ENCODE results near the gene MATCAP1. TPM values are rescaled to one million over a fixed set of nuclear protein-coding genes. Genes with fewer than 3 reads are reported as not detected.

Gene MATCAP1
- total and polyA plus RNA-seq, 7 experiments from 2014 or later: 0.48 to 88.1 (median 4.9) TPM

DNA sequence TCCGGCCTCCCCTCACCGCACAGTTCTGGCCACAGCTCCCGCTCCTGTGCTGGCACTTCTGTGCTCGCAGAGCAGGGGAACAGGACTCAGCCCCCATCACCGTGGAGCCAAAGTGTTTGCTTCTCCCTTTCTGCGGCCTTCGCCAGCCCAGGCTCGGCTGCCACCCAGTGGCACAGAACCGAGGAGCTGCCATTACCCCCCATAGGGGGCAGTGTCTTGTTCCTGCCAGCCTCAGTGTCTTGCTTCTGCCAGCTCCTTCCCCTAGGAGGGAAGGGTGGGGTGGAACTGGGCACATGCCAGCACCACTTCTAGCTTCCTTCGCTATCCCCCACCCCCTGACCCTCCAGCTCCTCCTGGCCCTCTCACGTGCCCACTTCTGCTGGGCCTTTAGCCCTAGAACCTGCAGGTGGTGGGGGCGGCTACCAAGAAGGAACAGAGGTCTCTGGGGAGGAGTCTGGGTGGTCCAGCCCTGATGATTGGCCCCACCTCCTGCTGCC lies 14.5 kb upstream of the MATCAP1 start:
- peaks cover 9 to 11% of the 10 kb centered on the region in 2 donors for H3K4me1 ChIP-seq (ENCODE audit: control insufficient read depth in 2 of 2, insufficient read depth in 2 of 2, low read length in 2 of 2)
- DNase-seq: peak in 2 of 9 donors; percentile 17 to 25
- intact Hi-C loops (cut with micrococcal nuclease): no loop called here
- H3K4me3 ChIP-seq (ENCODE audit: low read length): no peak overlapping the region
- peak overlapping the region in 3 of 9 donors; percentile 12 to 37 (median 12) for H3K27ac Mint-ChIP-seq
- no peaks in the 10 kb centered on the region for H3K9me3 ChIP-seq (ENCODE audit: control insufficient read depth in 2 of 3, low read length in 3 of 3)
- H3K36me3 ChIP-seq (ENCODE audit: control insufficient read depth in 2 of 3, insufficient read depth in 3 of 3, low read length in 3 of 3): peaks cover 7 to 85% (median 26%) of the 10 kb centered on the region in 3 experiments
- no peak overlapping the region for H3K27ac ChIP-seq (ENCODE audit: low read depth, low read length)
- ChIA-PET POLR2A (interaction anchor here (1.3 kb wide), 2 partner anchors 11 to 29 kb away, joined by 5 read pairs; partner anchors contain the start of gene TMEM208), CTCF (interaction anchor here (0.5 to 1.3 kb wide), 3 partner anchors 13 to 422 kb away, joined by 3 to 4 read pairs (median 3); no protein-coding TSS in a partner anchor)
- H3K4me3 Mint-ChIP-seq: peak overlapping the region in 1 of 10 donors; percentile 58
- peak; percentile 71 for ATAC-seq
- H3K9me3 Mint-ChIP-seq: no peaks in the 10 kb centered on the region
- H3K4me1 Mint-ChIP-seq: peaks cover 15 to 36% (median 27%) of the 10 kb centered on the region in 7 donors
- no peaks in the 10 kb centered on the region for H3K27me3 ChIP-seq (ENCODE audit: control insufficient read depth in 2 of 2, insufficient read depth in 2 of 2, low read length in 2 of 2)
- H3K36me3 Mint-ChIP-seq: peaks cover 5 to 22% (median 10%) of the 10 kb centered on the region in 5 donors
- H3K27me3 Mint-ChIP-seq: no peaks in the 10 kb centered on the region

DNA sequence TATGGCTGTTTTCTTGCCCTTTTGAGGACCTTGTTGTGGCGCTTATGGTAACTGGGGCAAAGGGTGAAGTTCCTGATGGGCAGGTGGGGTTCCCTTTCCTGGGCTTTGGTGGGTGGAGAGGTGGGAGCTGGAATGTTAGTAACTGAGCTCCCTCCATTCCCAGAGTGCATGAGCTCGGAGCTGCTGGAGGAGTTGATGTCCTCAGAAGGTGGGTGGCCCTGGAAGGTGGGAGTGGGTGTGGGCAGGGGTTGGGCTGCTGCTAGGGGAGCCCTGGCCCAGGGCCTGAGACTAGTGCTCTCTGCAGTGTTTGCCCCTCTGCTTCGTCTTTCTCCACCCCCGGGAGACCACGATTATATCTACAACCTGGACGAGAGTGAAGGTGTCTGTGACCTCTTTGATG lies 13.9 kb upstream of the MATCAP1 start:
- H3K36me3 Mint-ChIP-seq: peaks cover 5 to 24% (median 10%) of the 10 kb centered on the region in 5 donors
- POLR2A ChIA-PET: interaction anchor here (1.3 kb wide), 2 partner anchors 11 to 29 kb away, joined by 5 read pairs; partner anchors contain the start of gene TMEM208

DNA sequence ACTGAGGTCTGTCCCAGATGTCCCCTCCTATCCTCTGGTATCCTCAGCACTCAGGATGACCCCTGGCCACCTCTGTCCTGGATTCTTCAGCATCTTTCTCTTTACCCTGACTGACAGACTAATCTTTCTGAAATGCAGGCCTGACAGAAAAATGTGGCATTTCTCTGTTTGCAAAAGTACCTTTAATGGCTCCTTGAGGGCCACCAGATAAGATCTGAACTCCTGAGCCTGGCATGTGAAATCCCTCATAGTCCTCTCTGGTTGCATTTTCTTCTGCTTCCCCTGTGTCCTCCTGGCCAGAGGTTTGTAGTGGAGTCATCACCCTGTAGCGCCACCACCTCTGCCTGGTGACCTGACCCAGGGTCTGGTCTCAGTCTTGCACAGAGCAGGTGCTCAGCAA lies 13.1 kb upstream of the MATCAP1 start:
- H3K9me3 ChIP-seq (ENCODE audit: control insufficient read depth in 2 of 3, low read length in 3 of 3): no peaks in the 10 kb centered on the region
- H3K27ac ChIP-seq (ENCODE audit: low read depth, low read length): no peak overlapping the region
- intact Hi-C loops (cut with micrococcal nuclease): no loop called here
- Mint-ChIP-seq H3K36me3 (peaks cover 5 to 27% (median 10%) of the 10 kb centered on the region in 5 donors), H3K27me3 (no peaks in the 10 kb centered on the region), H3K4me3 (no peak overlapping the region), H3K4me1 (peaks cover 22 to 47% (median 38%) of the 10 kb centered on the region in 7 donors), H3K9me3 (no peaks in the 10 kb centered on the region), H3K27ac (peak overlapping the region in 4 of 9 donors; percentile 45 to 69 (median 60))
- POLR2A ChIA-PET: interaction anchor here (0.5 to 0.8 kb wide), 2 partner anchors 30 to 409 kb away, joined by 3 to 4 read pairs; no protein-coding TSS in a partner anchor
- ATAC-seq: no peak
- CTCF ChIA-PET: interaction anchor here (0.6 kb wide), 1 partner anchor 22 kb away, joined by 4 read pairs; no protein-coding TSS in a partner anchor
- peaks cover 19% of the 10 kb centered on the region in 2 donors for H3K4me1 ChIP-seq (ENCODE audit: control insufficient read depth in 2 of 2, insufficient read depth in 2 of 2, low read length in 2 of 2)
- H3K36me3 ChIP-seq (ENCODE audit: control insufficient read depth in 2 of 3, insufficient read depth in 3 of 3, low read length in 3 of 3): peaks cover 7 to 71% (median 26%) of the 10 kb centered on the region in 3 experiments
- no peak overlapping the region for H3K4me3 ChIP-seq (ENCODE audit: low read length)
- DNase-seq: no peak
- no peaks in the 10 kb centered on the region for H3K27me3 ChIP-seq (ENCODE audit: control insufficient read depth in 2 of 2, insufficient read depth in 2 of 2, low read length in 2 of 2)

More for the DNA sequence above, 13.9 kb upstream of the MATCAP1 start:
- intact Hi-C loops (cut with micrococcal nuclease): no loop called here
- ATAC-seq: no peak
- no peak overlapping the region for H3K4me3 Mint-ChIP-seq
- H3K9me3 ChIP-seq (ENCODE audit: control insufficient read depth in 2 of 3, low read length in 3 of 3): no peaks in the 10 kb centered on the region
- H3K36me3 ChIP-seq (ENCODE audit: control insufficient read depth in 2 of 3, insufficient read depth in 3 of 3, low read length in 3 of 3): peaks cover 7 to 80% (median 26%) of the 10 kb centered on the region in 3 experiments
- H3K4me1 ChIP-seq (ENCODE audit: control insufficient read depth in 2 of 2, insufficient read depth in 2 of 2, low read length in 2 of 2): peaks cover 15 to 16% of the 10 kb centered on the region in 2 donors
- H3K27ac ChIP-seq (ENCODE audit: low read depth, low read length): no peak overlapping the region
- H3K9me3 Mint-ChIP-seq: no peaks in the 10 kb centered on the region
- H3K4me1 Mint-ChIP-seq: peaks cover 17 to 42% (median 33%) of the 10 kb centered on the region in 7 donors
- H3K27me3 ChIP-seq (ENCODE audit: control insufficient read depth in 2 of 2, insufficient read depth in 2 of 2, low read length in 2 of 2): no peaks in the 10 kb centered on the region
- DNase-seq: no peak
- H3K27ac Mint-ChIP-seq: peak overlapping the region in 2 of 9 donors; percentile 12 to 67
- H3K4me3 ChIP-seq (ENCODE audit: low read length): no peak overlapping the region
- H3K27me3 Mint-ChIP-seq: no peaks in the 10 kb centered on the region
- CTCF ChIA-PET: interaction anchor here (0.6 to 1.3 kb wide), 3 partner anchors 13 to 245 kb away, joined by 3 to 4 read pairs (median 3); no protein-coding TSS in a partner anchor

DNA sequence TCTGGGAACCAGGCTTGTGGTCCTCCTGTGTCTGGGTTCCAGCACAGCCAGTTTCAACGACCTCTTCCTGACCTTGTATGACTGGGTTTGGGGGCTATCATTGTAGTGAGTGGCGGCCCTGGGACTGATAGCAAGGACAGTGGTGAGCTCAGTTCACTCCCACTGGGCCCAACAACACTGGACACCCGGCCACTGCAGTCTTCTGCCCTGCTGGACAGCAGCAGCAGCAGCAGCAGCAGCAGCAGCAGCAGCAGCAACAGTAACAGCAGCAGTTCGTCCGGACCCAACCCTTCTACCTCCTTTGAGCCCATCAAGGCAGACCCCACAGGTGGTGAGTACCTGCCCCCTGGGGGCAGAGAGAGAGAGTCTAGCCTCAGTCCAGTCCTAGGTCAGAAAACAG lies 11.9 kb upstream of the MATCAP1 start:
- Histone ChIP-seq H3K9me3 (ENCODE audit: control insufficient read depth in 2 of 3, low read length in 3 of 3) (no peaks in the 10 kb centered on the region), H3K4me1 (ENCODE audit: control insufficient read depth in 2 of 2, insufficient read depth in 2 of 2, low read length in 2 of 2) (peaks cover 22 to 26% of the 10 kb centered on the region in 2 donors), H3K36me3 (ENCODE audit: control insufficient read depth in 2 of 3, insufficient read depth in 3 of 3, low read length in 3 of 3) (peaks cover 7 to 61% (median 23%) of the 10 kb centered on the region in 3 experiments), H3K4me3 (ENCODE audit: low read length) (no peak overlapping the region), H3K27me3 (ENCODE audit: control insufficient read depth in 2 of 2, insufficient read depth in 2 of 2, low read length in 2 of 2) (no peaks in the 10 kb centered on the region), H3K27ac (ENCODE audit: low read depth, low read length) (no peak overlapping the region)
- no peaks in the 10 kb centered on the region for H3K9me3 Mint-ChIP-seq
- H3K4me3 Mint-ChIP-seq: peak overlapping the region in 2 of 10 donors; percentile 24
- ChIA-PET CTCF (no interaction called here), POLR2A (no interaction called here)
- peaks cover 5 to 27% (median 10%) of the 10 kb centered on the region in 5 donors for H3K36me3 Mint-ChIP-seq
- peak overlapping the region in 4 of 9 donors; percentile 41 to 76 (median 54) for H3K27ac Mint-ChIP-seq
- peaks cover 22 to 55% (median 46%) of the 10 kb centered on the region in 7 donors for H3K4me1 Mint-ChIP-seq
- intact Hi-C loops (cut with micrococcal nuclease): no loop called here
- ATAC-seq (no peak), DNase-seq (no peak)
- no peaks in the 10 kb centered on the region for H3K27me3 Mint-ChIP-seq

DNA sequence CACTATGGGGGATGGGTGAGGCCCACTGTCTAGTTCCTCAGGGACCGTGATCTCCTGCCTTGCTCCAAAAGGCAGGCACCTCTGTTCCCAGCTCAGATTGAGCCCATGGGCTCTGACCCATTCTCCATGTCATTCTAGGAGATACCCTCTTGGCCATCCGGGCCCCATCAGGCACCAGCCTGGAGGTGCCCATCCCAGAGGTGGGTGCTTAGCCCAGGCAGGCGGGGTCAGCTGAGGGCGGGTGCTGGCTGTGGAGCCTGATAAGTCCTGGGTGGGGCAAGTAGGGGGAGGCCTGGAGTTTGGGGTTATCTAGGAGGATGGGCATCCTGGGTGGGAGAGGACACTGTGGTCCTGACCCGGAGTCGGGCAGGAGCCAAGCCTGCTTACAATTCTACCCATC lies 10.5 kb upstream of the MATCAP1 start:
- Mint-ChIP-seq H3K27me3 (no peaks in the 10 kb centered on the region), H3K27ac (peak overlapping the region in 7 of 9 donors; percentile 8 to 93 (median 62)), H3K36me3 (peaks cover 5 to 24% (median 10%) of the 10 kb centered on the region in 5 donors), H3K9me3 (no peaks in the 10 kb centered on the region), H3K4me3 (peak overlapping the region in 9 of 10 donors; percentile 83 to 93 (median 92)), H3K4me1 (peaks cover 22 to 55% (median 46%) of the 10 kb centered on the region in 7 donors)
- no peak for ATAC-seq
- H3K4me3 ChIP-seq (ENCODE audit: low read length): no peak overlapping the region
- CTCF ChIA-PET: interaction anchor here (0.8 kb wide), 2 partner anchors 8 to 242 kb away, joined by 3 read pairs; no protein-coding TSS in a partner anchor
- peak overlapping the region; percentile 94 for H3K27ac ChIP-seq (ENCODE audit: low read depth, low read length)
- peaks cover 22 to 26% of the 10 kb centered on the region in 2 donors for H3K4me1 ChIP-seq (ENCODE audit: control insufficient read depth in 2 of 2, insufficient read depth in 2 of 2, low read length in 2 of 2)
- POLR2A ChIA-PET: interaction anchor here (1.2 kb wide), 2 partner anchors 10 to 32 kb away, joined by 3 to 4 read pairs; partner anchors contain the start of gene TMEM208
- intact Hi-C loops (cut with micrococcal nuclease): no loop called here
- no peak for DNase-seq
- H3K27me3 ChIP-seq (ENCODE audit: control insufficient read depth in 2 of 2, insufficient read depth in 2 of 2, low read length in 2 of 2): no peaks in the 10 kb centered on the region
- no peaks in the 10 kb centered on the region for H3K9me3 ChIP-seq (ENCODE audit: control insufficient read depth in 2 of 3, low read length in 3 of 3)
- peaks cover 7 to 55% (median 23%) of the 10 kb centered on the region in 3 experiments for H3K36me3 ChIP-seq (ENCODE audit: control insufficient read depth in 2 of 3, insufficient read depth in 3 of 3, low read length in 3 of 3)

DNA sequence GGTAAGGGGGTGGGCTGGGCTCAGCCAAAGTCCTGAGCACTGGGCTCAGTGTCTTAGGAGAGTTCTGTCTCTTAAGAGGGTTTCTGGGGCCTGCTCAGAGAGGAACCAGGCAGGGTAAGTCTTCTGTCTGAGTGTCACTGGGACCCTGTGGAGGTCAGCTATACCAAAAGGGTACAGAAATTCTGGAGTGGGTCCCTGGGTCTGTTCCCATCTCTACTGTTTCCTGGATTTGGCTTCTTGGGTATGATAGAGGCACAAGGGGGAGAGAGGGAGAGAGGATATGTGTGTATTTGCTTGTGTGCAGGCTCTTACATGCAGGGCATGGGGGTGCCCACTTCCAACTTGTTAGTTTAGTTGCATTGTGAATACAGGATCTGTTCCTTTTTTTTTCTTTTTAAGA lies 9.8 kb upstream of the MATCAP1 start:
- Mint-ChIP-seq H3K4me3 (peak overlapping the region; percentile 83 to 93 (median 92)), H3K27ac (peak overlapping the region; percentile 31 to 93 (median 61)), H3K4me1 (peaks cover 22 to 55% (median 46%) of the 10 kb centered on the region in 7 donors), H3K36me3 (peaks cover 5 to 24% (median 10%) of the 10 kb centered on the region in 5 donors), H3K9me3 (no peaks in the 10 kb centered on the region), H3K27me3 (no peaks in the 10 kb centered on the region)
- ATAC-seq: no peak
- H3K36me3 ChIP-seq (ENCODE audit: control insufficient read depth in 2 of 3, insufficient read depth in 3 of 3, low read length in 3 of 3): peaks cover 7 to 49% (median 23%) of the 10 kb centered on the region in 3 experiments
- H3K9me3 ChIP-seq (ENCODE audit: control insufficient read depth in 2 of 3, low read length in 3 of 3): no peaks in the 10 kb centered on the region
- peaks cover 22 to 26% of the 10 kb centered on the region in 2 donors for H3K4me1 ChIP-seq (ENCODE audit: control insufficient read depth in 2 of 2, insufficient read depth in 2 of 2, low read length in 2 of 2)
- POLR2A ChIA-PET: interaction anchor here (0.8 to 1.9 kb wide), 4 partner anchors 9 to 33 kb away, joined by 3 to 5 read pairs (median 4); partner anchors contain the start of genes MATCAP1 and TMEM208
- no peaks in the 10 kb centered on the region for H3K27me3 ChIP-seq (ENCODE audit: control insufficient read depth in 2 of 2, insufficient read depth in 2 of 2, low read length in 2 of 2)
- intact Hi-C loops (cut with micrococcal nuclease): loop anchor here in 1 of 2 donors (2.0 kb wide), 1 partner anchor 51 kb away; no protein-coding TSS in a partner anchor
- peak overlapping the region; percentile 94 for H3K27ac ChIP-seq (ENCODE audit: low read depth, low read length)
- DNase-seq: no peak
- H3K4me3 ChIP-seq (ENCODE audit: low read length): peak overlapping the region; percentile 72
- CTCF ChIA-PET: interaction anchor here (0.6 to 0.8 kb wide), 3 partner anchors 8 to 636 kb away, joined by 3 read pairs; no protein-coding TSS in a partner anchor

Measured in naive thymus-derived CD4-positive, alpha-beta T cell (primary cell).